A673 (cell line): ENCODE results near the gene SLC8A2.

Source experiments
- CTCF ChIP-seq: fragments of 300-800, 200-600 bp; sonication (generic); conservative IDR thresholded peaks from 2 replicates; pipeline ENCODE4 v1.5.1; 2017; ENCODE audit warnings: low read depth, mild to moderate bottlenecking, antibody characterized with exemption, low read length, moderate library complexity, mixed read lengths
- EZH2 ChIP-seq: fragments of 200-600 bp; sonication (generic); IDR thresholded peaks from 2 replicates; pipeline ENCODE4 v1.6.1; 2017; ENCODE audit warnings: borderline replicate concordance, low read depth, mild to moderate bottlenecking, mixed read lengths, antibody characterized with exemption, low read length; ENCODE audit not compliant: poor library complexity, severe bottlenecking

DNA sequence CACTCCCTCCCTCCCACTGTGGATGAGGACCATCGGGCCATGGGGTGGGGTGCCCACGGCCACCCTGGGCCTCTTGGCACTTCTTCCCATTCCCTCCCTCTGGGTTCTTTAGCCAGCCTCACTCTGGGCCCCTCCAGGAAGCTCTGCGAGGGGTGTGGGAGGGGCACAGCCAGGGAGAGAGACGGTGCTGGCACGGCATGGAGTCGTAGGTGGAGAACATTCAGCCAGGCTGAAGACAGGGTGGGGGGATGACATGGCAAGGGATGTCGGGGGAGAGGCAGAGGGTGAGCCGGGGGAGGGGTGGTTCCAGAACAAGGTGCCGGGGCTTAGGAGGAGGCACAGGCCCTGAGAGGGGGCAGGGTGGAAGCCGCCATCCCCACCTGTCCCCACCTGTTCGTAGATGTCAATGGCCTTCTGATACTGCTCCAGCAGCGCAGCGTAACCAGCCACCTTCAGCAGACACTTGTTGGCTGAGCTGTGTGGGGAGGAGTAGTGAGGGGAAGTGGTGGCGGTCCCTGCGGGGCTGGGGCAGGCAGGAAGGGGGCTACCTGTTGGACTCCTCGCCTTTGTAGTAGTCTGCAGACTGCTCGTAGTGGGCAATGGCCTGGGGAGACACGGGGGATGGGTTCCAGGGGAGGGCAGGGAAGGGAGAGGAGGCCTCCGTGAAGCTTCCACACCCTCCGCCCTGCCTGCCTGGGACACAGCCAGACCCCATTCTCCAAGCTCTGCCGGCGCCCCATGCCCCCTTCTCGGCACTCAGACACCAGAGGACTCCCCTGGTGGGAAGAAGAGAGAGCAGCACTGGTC, 21.1 kb upstream of the SLC8A2 start:
- TF ChIP-seq CTCF (no peak), EZH2 (no peak)
